ENCODE data around the gene PTGS1. TPM values are rescaled to one million over a fixed set of nuclear protein-coding genes. Genes with fewer than 3 reads are reported as not detected.

PTGS1 gene
- total RNA-seq, 1 donor from 2014 or later = 8.2 TPM

DNA sequence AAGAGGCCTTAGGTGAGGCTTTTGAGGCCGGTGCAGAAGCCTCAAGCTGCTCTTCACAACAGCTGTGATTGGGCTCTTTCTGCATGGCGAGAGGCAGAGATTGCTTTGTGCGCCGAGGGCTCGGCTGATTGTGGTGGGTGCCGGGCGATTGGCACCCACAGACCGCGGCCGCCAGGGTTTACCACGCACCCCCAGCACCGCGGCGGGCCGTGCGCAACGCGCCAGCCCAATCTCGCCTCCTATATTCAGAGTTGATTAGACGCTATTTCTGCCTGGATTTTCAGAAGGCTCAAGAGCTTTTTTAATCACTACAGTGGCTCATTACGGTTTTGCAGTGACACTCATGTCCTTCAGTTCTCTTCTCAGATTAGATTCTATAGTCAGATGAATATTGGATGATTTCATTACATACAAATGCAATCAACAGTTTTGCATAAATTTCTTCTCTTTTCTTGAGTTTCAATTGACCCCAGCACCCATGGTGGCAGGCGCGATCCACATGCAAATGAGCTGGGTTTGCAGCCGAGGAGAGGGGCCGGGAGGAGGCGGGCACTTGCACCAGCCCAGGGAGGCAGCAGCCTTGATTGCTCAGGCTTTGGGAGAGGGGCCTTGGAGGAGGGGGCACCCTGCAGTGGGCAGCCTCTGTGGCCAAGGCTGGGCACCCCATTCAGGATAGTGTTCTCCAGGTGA is 33.8 kb upstream of the PTGS1 start:
- Mint-ChIP-seq H3K4me1 (no peaks in the 10 kb centered on the region), H3K4me3 (no peak overlapping the region), H3K27me3 (ENCODE audit: low read depth) (peaks cover 48% of the 10 kb centered on the region), H3K27ac (no peak overlapping the region), H3K9me3 (no peaks in the 10 kb centered on the region), H3K36me3 (no peaks in the 10 kb centered on the region)
- DNase-seq (ENCODE audit: low spot score in 2 of 2, unreplicated experiment in 2 of 2) = no peak
- TF ChIP-seq, protein P1, sequence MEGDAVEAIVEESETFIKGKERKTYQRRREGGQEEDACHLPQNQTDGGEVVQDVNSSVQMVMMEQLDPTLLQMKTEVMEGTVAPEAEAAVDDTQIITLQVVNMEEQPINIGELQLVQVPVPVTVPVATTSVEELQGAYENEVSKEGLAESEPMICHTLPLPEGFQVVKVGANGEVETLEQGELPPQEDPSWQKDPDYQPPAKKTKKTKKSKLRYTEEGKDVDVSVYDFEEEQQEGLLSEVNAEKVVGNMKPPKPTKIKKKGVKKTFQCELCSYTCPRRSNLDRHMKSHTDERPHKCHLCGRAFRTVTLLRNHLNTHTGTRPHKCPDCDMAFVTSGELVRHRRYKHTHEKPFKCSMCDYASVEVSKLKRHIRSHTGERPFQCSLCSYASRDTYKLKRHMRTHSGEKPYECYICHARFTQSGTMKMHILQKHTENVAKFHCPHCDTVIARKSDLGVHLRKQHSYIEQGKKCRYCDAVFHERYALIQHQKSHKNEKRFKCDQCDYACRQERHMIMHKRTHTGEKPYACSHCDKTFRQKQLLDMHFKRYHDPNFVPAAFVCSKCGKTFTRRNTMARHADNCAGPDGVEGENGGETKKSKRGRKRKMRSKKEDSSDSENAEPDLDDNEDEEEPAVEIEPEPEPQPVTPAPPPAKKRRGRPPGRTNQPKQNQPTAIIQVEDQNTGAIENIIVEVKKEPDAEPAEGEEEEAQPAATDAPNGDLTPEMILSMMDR (IDR thresholded peaks at IDR 0.05; ENCODE audit: unreplicated experiment) = no peak

DNA sequence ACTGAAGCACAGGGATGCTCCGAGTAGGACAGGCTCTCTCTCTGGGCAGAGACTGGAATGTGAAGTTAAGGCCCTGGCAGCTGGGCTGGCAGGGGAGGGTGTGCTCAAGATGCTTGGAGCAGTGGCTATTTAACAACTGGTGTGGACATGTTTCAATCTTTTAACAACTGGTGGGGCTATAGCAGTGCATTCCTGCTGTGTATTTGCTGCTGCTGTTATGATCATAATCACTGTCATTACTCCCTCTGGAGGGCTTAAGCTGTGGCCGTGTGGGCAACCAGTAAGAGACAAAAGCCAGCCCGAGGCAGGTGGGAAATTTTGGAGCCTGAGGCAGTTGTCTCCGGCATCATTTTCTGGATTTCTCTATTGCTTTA is 33.3 kb upstream of the PTGS1 start:
- no peak for DNase-seq (ENCODE audit: low spot score in 2 of 2, unreplicated experiment in 2 of 2)
- peaks cover 48% of the 10 kb centered on the region for H3K27me3 Mint-ChIP-seq (ENCODE audit: low read depth)
- H3K4me1 Mint-ChIP-seq = peaks cover under 1% of the 10 kb centered on the region
- H3K27ac Mint-ChIP-seq = no peak overlapping the region
- H3K9me3 Mint-ChIP-seq = no peaks in the 10 kb centered on the region
- H3K36me3 Mint-ChIP-seq = no peaks in the 10 kb centered on the region
- no peak overlapping the region for H3K4me3 Mint-ChIP-seq
- TF ChIP-seq, protein P1 (IDR thresholded peaks at IDR 0.05; ENCODE audit: unreplicated experiment) = no peak

DNA sequence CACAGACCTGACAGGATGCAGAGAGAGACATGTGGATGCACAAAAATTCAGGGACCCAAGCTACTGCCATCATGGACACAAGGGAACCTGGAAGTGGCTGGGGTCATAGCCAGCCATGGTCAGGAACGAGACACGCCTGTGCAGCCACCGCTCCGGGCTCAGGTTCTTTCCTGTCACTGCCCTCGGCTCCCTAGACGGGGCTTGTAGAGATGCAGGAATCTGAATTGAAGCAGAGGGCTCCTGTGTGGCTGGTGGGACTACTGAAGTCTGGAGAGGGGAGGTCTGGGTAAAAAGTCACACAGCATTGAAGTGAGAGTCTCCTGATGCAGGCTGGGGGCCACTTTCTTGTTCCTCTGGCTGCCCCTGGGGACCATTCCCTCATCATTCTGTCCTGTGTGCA is 32.3 kb upstream of the PTGS1 start:
- no peak for DNase-seq (ENCODE audit: low spot score in 2 of 2, unreplicated experiment in 2 of 2)
- H3K9me3 Mint-ChIP-seq = no peaks in the 10 kb centered on the region
- H3K27me3 Mint-ChIP-seq (ENCODE audit: low read depth) = peaks cover 49% of the 10 kb centered on the region
- TF ChIP-seq, protein P1 (IDR thresholded peaks at IDR 0.05; ENCODE audit: unreplicated experiment) = no peak
- H3K4me3 Mint-ChIP-seq = no peak overlapping the region
- H3K27ac Mint-ChIP-seq = no peak overlapping the region
- peaks cover 2% of the 10 kb centered on the region for H3K4me1 Mint-ChIP-seq
- H3K36me3 Mint-ChIP-seq = no peaks in the 10 kb centered on the region

DNA sequence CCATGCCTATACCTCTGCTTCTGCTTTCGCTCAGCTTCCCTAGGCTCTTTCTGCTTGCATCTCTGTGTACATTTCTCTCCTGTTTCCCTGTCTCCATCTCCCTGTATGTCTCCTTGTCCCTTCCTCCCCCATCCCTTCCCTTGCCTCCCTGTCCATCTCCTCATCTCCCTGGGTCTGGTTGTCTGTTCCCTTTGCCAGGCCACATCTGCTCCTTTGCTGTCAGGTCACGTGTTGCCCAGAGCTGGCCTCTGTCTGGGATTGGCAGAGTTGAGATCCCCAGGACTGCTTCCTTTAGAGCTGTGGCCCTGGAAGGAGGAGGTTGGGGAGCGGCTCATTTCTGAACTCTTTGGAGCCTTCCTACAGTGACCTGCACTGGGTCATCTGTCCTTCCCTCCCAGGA is 31.8 kb upstream of the PTGS1 start:
- H3K27ac Mint-ChIP-seq = no peak overlapping the region
- H3K36me3 Mint-ChIP-seq = no peaks in the 10 kb centered on the region
- H3K4me1 Mint-ChIP-seq = peaks cover 2% of the 10 kb centered on the region
- H3K27me3 Mint-ChIP-seq (ENCODE audit: low read depth) = peaks cover 50% of the 10 kb centered on the region
- H3K9me3 Mint-ChIP-seq = no peaks in the 10 kb centered on the region
- no peak for DNase-seq (ENCODE audit: low spot score in 2 of 2, unreplicated experiment in 2 of 2)
- TF ChIP-seq, protein P1 (IDR thresholded peaks at IDR 0.05; ENCODE audit: unreplicated experiment) = no peak
- H3K4me3 Mint-ChIP-seq = no peak overlapping the region

DNA sequence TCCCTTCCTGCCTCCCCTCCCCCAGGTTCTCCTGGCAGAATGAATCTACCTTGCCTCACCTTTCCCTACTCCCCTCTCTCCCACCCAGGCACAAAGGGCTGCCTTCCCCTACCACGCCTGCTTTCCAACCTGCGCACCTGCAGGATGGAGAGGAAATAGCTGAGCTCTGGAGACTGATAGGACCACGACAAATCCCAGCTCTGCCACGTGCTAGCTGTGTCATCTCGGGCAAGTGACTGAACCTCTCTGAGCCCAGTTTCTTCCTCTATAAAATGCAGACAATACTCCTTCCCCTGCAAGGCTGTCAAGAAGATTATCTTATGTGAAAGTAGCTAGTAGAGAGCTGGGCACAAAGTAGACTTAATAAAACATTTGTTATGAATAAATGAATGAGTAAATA is 31.2 kb upstream of the PTGS1 start:
- H3K27me3 Mint-ChIP-seq (ENCODE audit: low read depth) = peaks cover 51% of the 10 kb centered on the region
- TF ChIP-seq, protein P1 (IDR thresholded peaks at IDR 0.05; ENCODE audit: unreplicated experiment) = no peak
- peaks cover 2% of the 10 kb centered on the region for H3K4me1 Mint-ChIP-seq
- no peak overlapping the region for H3K4me3 Mint-ChIP-seq
- no peaks in the 10 kb centered on the region for H3K36me3 Mint-ChIP-seq
- H3K27ac Mint-ChIP-seq = no peak overlapping the region
- no peak for DNase-seq (ENCODE audit: low spot score in 2 of 2, unreplicated experiment in 2 of 2)
- H3K9me3 Mint-ChIP-seq = no peaks in the 10 kb centered on the region

DNA sequence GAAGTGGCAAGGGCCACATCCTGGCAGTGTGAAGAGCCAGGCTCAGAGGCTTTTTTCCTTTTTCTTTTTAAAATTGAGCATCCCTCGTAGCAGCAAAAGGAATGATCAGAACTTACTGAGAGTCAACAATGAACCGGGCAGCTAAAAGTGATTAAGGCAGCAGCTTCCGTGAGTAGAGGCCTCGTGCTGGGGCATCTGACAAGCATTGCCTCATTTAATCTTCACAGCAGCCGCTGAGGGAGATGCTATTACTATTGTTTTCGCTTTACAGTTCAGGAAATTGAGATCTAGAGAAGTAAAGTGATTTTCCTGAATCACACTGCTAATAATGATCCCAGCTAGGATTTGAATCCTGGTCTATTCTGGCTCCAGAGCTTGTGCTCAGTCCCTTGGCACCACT is 30.7 kb upstream of the PTGS1 start:
- Mint-ChIP-seq H3K27ac (no peak overlapping the region), H3K4me1 (peaks cover 2% of the 10 kb centered on the region), H3K9me3 (no peaks in the 10 kb centered on the region), H3K27me3 (ENCODE audit: low read depth) (peaks cover 51% of the 10 kb centered on the region), H3K4me3 (no peak overlapping the region), H3K36me3 (no peaks in the 10 kb centered on the region)
- DNase-seq (ENCODE audit: low spot score in 2 of 2, unreplicated experiment in 2 of 2) = no peak
- TF ChIP-seq, protein P1 (IDR thresholded peaks at IDR 0.05; ENCODE audit: unreplicated experiment) = no peak
